22Rv1 (cell line): ENCODE data around the gene AQP1.

ENCODE experiments used
- H3K27ac ChIP-seq: fragments of 450-650 bp; 2 replicates; pipeline ENCODE4 v1.5.1; 2017
- CTCF ChIP-seq: fragments of 450-650 bp; IDR thresholded peaks from 2 replicates; pipeline ENCODE4 v1.5.1; 2017; ENCODE audit warnings: mild to moderate bottlenecking
- ZFX ChIP-seq: fragments of 450-650 bp; IDR thresholded peaks from 2 replicates; pipeline ENCODE4 v1.6.1; 2017; ENCODE audit warnings: antibody characterized with exemption, borderline replicate concordance

The AQP1 gene

GRCh38 chr7:30905078-30906012 is 6.3 kb upstream of the AQP1 start:
- no peak overlapping the region for H3K27ac ChIP-seq
- TF ChIP-seq ZFX: no peak
- no peak for TF ChIP-seq CTCF

DNA sequence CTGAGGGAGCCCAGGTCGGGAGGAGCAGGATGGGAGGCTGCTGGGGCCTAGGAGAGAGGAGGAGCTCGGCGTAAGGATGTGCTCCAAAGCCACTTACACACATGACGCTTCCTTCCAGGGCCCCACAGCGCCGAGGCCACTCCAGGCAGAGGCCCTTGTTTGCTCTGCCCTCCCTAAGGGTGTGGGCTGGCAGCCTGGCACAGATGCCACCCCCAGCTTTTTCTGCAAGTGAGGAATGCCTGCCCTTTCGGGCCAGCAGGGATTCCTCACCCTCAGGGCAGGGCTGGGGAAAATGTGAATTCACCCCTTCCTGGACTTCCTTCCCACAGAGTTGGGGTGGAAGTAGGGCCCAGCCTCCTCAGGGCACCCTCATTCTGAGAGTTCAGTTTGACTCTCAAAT is 5.6 kb upstream of the AQP1 start:
- TF ChIP-seq ZFX (no peak), CTCF (no peak)
- H3K27ac ChIP-seq: no peak overlapping the region

DNA sequence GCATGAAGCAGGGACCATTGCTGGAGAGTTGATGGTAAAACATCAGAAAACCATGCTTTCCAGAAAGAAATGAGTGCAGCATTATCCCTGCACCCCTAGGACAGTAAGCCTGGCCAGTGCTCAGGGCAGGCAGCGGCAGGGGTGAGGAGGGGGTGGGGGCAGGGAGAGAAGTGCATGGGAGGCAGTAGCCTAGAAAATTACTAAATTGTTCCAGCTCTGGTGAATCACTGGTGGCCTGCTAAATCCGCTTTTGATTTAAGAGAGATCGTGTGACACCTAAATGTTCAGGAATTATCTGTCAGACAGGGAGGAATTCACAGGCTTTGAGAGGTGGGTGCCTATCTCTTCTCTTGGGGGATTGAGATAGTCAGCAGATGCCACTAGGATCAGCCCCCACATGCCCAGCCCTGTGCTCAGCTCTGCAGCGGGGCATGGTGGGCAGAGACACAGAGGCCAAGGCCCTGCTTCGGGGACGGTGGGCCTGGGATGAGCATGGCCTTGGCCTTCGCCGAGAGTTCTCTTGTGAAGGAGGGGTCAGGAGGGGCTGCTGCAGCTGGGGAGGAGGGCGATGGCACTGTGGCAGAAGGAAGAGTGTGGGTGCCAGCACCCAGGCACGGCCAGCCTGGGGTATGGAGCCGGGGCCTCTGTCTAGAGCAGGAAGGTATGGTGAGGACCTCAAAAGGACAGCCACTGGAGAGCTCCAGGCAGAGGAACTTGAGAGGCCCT is 5.0 kb upstream of the AQP1 start:
- H3K27ac ChIP-seq: no peak overlapping the region
- no peak for TF ChIP-seq ZFX
- TF ChIP-seq CTCF: no peak

GRCh38 chr7:30907527-30908267 is 4.0 kb upstream of the AQP1 start:
- H3K27ac ChIP-seq: no peak overlapping the region
- TF ChIP-seq ZFX (no peak), CTCF (no peak)

- TF ChIP-seq ZFX (no peak), CTCF (no peak; the same call in 1 of the 2 replicates)
Measured at GRCh38 chr7:30908681-30909080, 3.0 kb upstream of the AQP1 start.

DNA sequence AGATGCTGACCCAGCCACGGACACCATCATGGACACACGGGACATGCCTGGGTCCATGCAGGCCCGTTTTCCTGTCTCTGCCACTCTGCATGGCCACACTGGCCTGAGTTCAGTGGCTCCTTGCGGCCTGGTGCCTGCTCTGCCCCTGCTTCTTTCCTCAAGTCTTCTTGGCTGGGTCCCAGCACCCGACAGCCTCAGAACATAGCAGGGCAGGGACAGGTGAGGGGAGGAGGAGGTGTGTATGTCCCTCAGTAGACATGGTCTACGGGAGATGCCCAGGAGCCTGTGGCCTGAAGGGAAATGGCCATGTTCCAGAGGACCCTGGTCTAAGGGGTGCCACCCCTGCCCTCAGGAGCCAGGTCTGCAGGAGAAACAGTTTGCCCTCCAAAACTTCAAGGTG is 2.2 kb upstream of the AQP1 start:
- TF ChIP-seq CTCF: no peak
- no peak for TF ChIP-seq ZFX
- no peak overlapping the region for H3K27ac ChIP-seq

More at GRCh38 chr7:30908681-30909080, 3.0 kb upstream of the AQP1 start:
- H3K27ac ChIP-seq: no peak overlapping the region
